Measurements from ENCODE around the gene MISP.

DNA sequence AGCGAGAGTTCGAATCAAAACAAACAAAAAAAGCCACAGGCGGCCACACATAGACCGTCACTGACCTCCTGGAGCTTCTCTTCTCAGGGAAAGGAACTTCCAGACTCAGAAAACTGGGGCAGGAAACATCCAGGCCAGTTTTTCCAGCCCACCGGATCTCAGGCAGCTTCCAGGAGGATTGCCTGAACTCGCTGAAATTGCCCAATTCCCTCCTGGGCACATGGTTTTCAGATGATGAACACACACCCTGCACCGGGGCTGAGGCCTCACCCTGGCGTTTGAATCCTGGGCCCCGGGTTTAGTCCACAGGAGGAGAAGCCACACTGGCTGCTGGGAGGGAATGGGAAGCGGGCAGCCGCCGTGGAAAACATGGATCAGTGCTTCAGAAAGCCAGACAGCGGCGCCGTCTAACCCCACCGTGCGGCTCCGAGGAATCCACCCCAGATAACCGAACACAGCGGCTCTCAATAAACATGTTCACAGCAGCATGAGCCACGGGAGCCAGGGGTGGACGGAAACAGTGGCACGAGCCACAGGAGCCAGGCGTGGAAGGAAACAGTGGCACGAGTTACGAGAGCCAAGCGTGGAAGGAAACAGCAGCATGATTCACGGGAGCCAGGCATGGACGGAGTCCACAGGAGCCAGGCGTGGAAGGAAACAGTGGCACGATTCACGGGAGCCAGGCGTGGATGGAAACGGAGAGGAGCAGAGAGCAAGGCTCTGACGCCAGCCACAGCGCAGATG is 28.2 kb downstream of the MISP start:
- TF ChIP-seq, protein P1, sequence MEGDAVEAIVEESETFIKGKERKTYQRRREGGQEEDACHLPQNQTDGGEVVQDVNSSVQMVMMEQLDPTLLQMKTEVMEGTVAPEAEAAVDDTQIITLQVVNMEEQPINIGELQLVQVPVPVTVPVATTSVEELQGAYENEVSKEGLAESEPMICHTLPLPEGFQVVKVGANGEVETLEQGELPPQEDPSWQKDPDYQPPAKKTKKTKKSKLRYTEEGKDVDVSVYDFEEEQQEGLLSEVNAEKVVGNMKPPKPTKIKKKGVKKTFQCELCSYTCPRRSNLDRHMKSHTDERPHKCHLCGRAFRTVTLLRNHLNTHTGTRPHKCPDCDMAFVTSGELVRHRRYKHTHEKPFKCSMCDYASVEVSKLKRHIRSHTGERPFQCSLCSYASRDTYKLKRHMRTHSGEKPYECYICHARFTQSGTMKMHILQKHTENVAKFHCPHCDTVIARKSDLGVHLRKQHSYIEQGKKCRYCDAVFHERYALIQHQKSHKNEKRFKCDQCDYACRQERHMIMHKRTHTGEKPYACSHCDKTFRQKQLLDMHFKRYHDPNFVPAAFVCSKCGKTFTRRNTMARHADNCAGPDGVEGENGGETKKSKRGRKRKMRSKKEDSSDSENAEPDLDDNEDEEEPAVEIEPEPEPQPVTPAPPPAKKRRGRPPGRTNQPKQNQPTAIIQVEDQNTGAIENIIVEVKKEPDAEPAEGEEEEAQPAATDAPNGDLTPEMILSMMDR (IDR thresholded peaks at IDR 0.05) = no peak
- no peak for TF ChIP-seq EZH2 (IDR thresholded peaks at IDR 0.05)

All from neural progenitor cell (in vitro differentiated cells).